Adrenal gland (tissue), 12 donors: ENCODE measurements around the gene P2RX2. TPM values are rescaled to one million over a fixed set of nuclear protein-coding genes. Genes with fewer than 3 reads are reported as not detected.

Source experiments
- DNase-seq, 7 donors: peaks; one replicate each; pipeline ENCODE4 v3.0.0-alpha.2; 2019 to 2020
- H3K27ac ChIP-seq, 5 donors: fragments of 200-600 bp; sonication (generic) in 4 of 5; 1 replicate in 3 of 5; 2 replicates in 2 of 5; pipeline versions ENCODE4 v1.5.1 to v1.8.0; 2016 to 2020; ENCODE audit warnings: mild to moderate bottlenecking in 1 of 5
- H3K27me3 ChIP-seq: fragments of 200-600 bp; 2 replicates; pipeline ENCODE4 v1.8.0; 2021
- H3K36me3 ChIP-seq, 2 donors: fragments of 200-600 bp; replicated peaks in 1 of 2; 1 replicate in 1 of 2; 2 replicates in 1 of 2; pipeline versions ENCODE4 v1.5.1 to v1.8.0; 2018 to 2022
- H3K4me1 ChIP-seq, 2 donors: fragments of 200-600 bp; replicated peaks in 1 of 2; 1 replicate in 1 of 2; 2 replicates in 1 of 2; pipeline versions ENCODE4 v1.5.1 to v1.8.0; 2018 to 2021
- H3K4me3 ChIP-seq, 4 donors: fragments of 200-600 bp; sonication (generic) in 3 of 4; one replicate each; pipeline ENCODE4 v1.5.1; 2016 to 2018
- H3K9me3 ChIP-seq, 3 donors: fragments of 200-600 bp; sonication (generic) in 1 of 3; replicated peaks in 1 of 3; 1 replicate in 2 of 3; 2 replicates in 1 of 3; pipeline versions ENCODE4 v1.5.1 to v1.8.0; 2016 to 2021
- POLR2A ChIP-seq, 2 donors: fragments of 450-650 bp; IDR thresholded peaks; one replicate each; pipeline ENCODE4 v1.6.1; 2017; ENCODE audit warnings: antibody characterized with exemption in 2 of 2, mild to moderate bottlenecking in 2 of 2, moderate library complexity in 1 of 2
- WGBS, 4 donors: extraction: QIAGEN DNeasy Blood & Tissue Kit in 2 of 4; methylation state at CpG; one replicate each; pipeline versions ENCODE4 v1.1.5 to v1.1.7; 2013 to 2017; 5-methylcytosine and 5-hydroxymethylcytosine counted together
- intact Hi-C, 2 donors: fragments of 100-400 bp; cut with DNase I; formaldehyde crosslinking; loops; one replicate each; pipeline versions ENCODE4 v1.14.1 to v1.15.0; 2022 to 2023
- polyA plus RNA-seq, 3 donors: library from polyadenylated mRNA; stranded (reverse); fragments of 200-250 nt in 2 of 3; fragments of 350-450 nt in 1 of 3; fragmentation: Illumina TruSeq in 1 of 3; extraction: RNeasy Lipid Tissue Mini Kit (QIAGEN cat#74804) in 1 of 3; gene quantifications; one replicate each; pipeline ENCODE4 v1.2.3, GENCODE V29; 2013 to 2014
- total RNA-seq, 9 donors: library from RNA; depleted of rRNA in 4 of 9; stranded (reverse); fragments of >200 nt in 4 of 9; fragments of 120-200 nt in 1 of 9; fragmentation: NEBNext Ultra II Directional in 1 of 9; extraction: Animal tissue kit (Norgen Biotek cat#: 25700) in 1 of 9; gene quantifications; one replicate each; pipeline versions ENCODE4 v1.1.0 to v1.2.4, GENCODE V29; 2013 to 2023
- TF ChIP-seq, protein P1 (sequence below), 6 experiments: fragments of 450-650 bp in 4 of 6; fragments of 200-600 bp in 2 of 6; sonication (generic) in 1 of 6; IDR thresholded peaks; 1 replicate in 5 of 6; 2 replicates in 1 of 6; pipeline versions ENCODE4 v1.5.1 to v1.8.0; 2016 to 2021; ENCODE audit warnings: antibody characterized with exemption in 6 of 6, mild to moderate bottlenecking in 2 of 6, moderate library complexity in 1 of 6
- donor health status: healthy with polysubstance abuse.
- donor health status: Bipolar disorder and iron deficiency.
- donor health status: DM: yes; HTN: yes; CAD: no.
- donor health status: DM: no; HTN: no; CAD: no.
- donor health status: DM: no; HTN: no; CAD: no.
- donor health status: DM: yes; HTN: yes; CAD: no.

P2RX2 gene
- total and polyA plus RNA-seq, 12 donors, result 0.11 to 1.9 (median 0.44) TPM; not detected in 9

DNA sequence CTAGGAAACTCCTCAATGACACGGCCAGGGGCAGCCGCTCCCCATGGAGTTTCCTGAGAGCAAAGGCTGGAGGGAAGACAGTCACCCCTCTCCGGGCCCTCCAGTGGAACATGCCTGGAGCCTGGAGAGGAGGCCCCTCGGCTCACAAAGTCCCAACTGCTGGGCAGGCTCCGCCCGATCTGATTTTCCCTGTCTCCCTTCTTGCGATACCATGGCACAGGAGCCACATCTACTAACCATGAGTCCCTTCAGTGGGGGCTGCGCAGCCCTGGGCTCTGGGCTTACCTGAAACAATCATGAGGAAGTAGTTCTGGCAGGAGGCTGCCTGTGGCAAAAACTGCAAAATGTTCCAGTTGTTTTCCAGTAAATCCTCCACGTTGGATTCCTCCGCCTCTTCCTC, 15.3 kb downstream of the P2RX2 start:
- 87 to 95% (median 93%) methylated on average over 10 of the region's 10 CpGs for WGBS, 4 donors
- DNase-seq, result no peak
- H3K36me3 ChIP-seq, result peaks cover 0 to 37% of the 10 kb centered on the region in 2 donors

GRCh38 chr12:132634411-132634990, 15.9 kb downstream of the P2RX2 start:
- TF ChIP-seq, protein P1, sequence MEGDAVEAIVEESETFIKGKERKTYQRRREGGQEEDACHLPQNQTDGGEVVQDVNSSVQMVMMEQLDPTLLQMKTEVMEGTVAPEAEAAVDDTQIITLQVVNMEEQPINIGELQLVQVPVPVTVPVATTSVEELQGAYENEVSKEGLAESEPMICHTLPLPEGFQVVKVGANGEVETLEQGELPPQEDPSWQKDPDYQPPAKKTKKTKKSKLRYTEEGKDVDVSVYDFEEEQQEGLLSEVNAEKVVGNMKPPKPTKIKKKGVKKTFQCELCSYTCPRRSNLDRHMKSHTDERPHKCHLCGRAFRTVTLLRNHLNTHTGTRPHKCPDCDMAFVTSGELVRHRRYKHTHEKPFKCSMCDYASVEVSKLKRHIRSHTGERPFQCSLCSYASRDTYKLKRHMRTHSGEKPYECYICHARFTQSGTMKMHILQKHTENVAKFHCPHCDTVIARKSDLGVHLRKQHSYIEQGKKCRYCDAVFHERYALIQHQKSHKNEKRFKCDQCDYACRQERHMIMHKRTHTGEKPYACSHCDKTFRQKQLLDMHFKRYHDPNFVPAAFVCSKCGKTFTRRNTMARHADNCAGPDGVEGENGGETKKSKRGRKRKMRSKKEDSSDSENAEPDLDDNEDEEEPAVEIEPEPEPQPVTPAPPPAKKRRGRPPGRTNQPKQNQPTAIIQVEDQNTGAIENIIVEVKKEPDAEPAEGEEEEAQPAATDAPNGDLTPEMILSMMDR (IDR thresholded peaks at IDR 0.05), result no peak
- TF ChIP-seq POLR2A (IDR thresholded peaks at IDR 0.05), result no peak
- DNase-seq, result no peak
- no peak overlapping the region for H3K4me3 ChIP-seq
- no peak overlapping the region for H3K27ac ChIP-seq
- peaks cover 0 to 37% of the 10 kb centered on the region in 2 donors for H3K36me3 ChIP-seq
- 94 to 98% (median 98%) methylated on average over 19 to 21 of the region's 21 CpGs for whole genome bisulfite sequencing, 4 donors
- H3K27me3 ChIP-seq, result no peaks in the 10 kb centered on the region
- H3K4me1 ChIP-seq, result no peaks in the 10 kb centered on the region
- no peaks in the 10 kb centered on the region for H3K9me3 ChIP-seq
- intact Hi-C loops, result no loop called here

More for the DNA sequence above, 15.3 kb downstream of the P2RX2 start:
- H3K27ac ChIP-seq, result no peak overlapping the region
- no peaks in the 10 kb centered on the region for H3K9me3 ChIP-seq
- no peaks in the 10 kb centered on the region for H3K27me3 ChIP-seq
- H3K4me3 ChIP-seq, result no peak overlapping the region
- TF ChIP-seq, protein P1 (IDR thresholded peaks at IDR 0.05), result no peak
- TF ChIP-seq POLR2A (IDR thresholded peaks at IDR 0.05), result no peak
- intact Hi-C loops, result no loop called here
- H3K4me1 ChIP-seq, result no peaks in the 10 kb centered on the region

- TF ChIP-seq, protein P1 (IDR thresholded peaks at IDR 0.05), result no peak
- TF ChIP-seq POLR2A (IDR thresholded peaks at IDR 0.05), result no peak
- H3K4me3 ChIP-seq, result no peak overlapping the region
- intact Hi-C loops, result no loop called here
- peaks cover 0 to 37% of the 10 kb centered on the region in 2 donors for H3K36me3 ChIP-seq
- no peak overlapping the region for H3K27ac ChIP-seq
- no peaks in the 10 kb centered on the region for H3K9me3 ChIP-seq
- no peaks in the 10 kb centered on the region for H3K4me1 ChIP-seq
- 89 to 97% (median 92%) methylated on average over 25 to 29 of the region's 29 CpGs for WGBS, 4 donors
- DNase-seq, result no peak
- H3K27me3 ChIP-seq, result no peaks in the 10 kb centered on the region
Observed at GRCh38 chr12:132635076-132635955, 16.7 kb downstream of the P2RX2 start.

GRCh38 chr12:132637811-132638210, 19.2 kb downstream of the P2RX2 start:
- no peak overlapping the region for H3K27ac ChIP-seq
- no peaks in the 10 kb centered on the region for H3K4me1 ChIP-seq
- no peaks in the 10 kb centered on the region for H3K27me3 ChIP-seq
- no peak for DNase-seq
- TF ChIP-seq, protein P1 (IDR thresholded peaks at IDR 0.05), result no peak
- no peak for TF ChIP-seq POLR2A (IDR thresholded peaks at IDR 0.05)
- peaks cover 0 to 38% of the 10 kb centered on the region in 2 donors for H3K36me3 ChIP-seq
- H3K4me3 ChIP-seq, result no peak overlapping the region
- H3K9me3 ChIP-seq, result no peaks in the 10 kb centered on the region
- WGBS, 4 donors, result 88 to 95% (median 92%) methylated on average over 17 to 18 of the region's 18 CpGs
- intact Hi-C loops, result no loop called here
